Caco-2 (cell line): ENCODE results near the gene KCNG4. TPM values are rescaled to one million over a fixed set of nuclear protein-coding genes. Genes with fewer than 3 reads are reported as not detected.

Experiments
- BruUV-seq: library from RNA; stranded (reverse); fragments of 400-500 nt; replicated peaks from 2 replicates; lab custom pipeline; 2021; lab: Mats Ljungman, UMichigan
- CTCF ChIA-PET: fragments of 300-600 bp; sonication (Branson Sonifier 250); formaldehyde crosslinking; loops from one replicate; lab custom pipeline; 2022; ENCODE audit warnings: antibody characterized with exemption; lab: Charles Lee
- POLR2A ChIA-PET: fragments of 300-600 bp; sonication (Branson Sonifier 250); formaldehyde crosslinking; loops from one replicate; lab custom pipeline; 2022; ENCODE audit warnings: antibody characterized with exemption; lab: Charles Lee
- DNase-seq, 2 experiments: peaks; one replicate each; pipeline versions ENCODE4 v3.0.0 to v3.0.0-alpha.2; 2020 to 2022
- H3K27me3 ChIP-seq: replicated peaks from 2 replicates; pipeline ENCODE4 v1.6.0; 2011; ENCODE audit warnings: low read length; ENCODE audit not compliant: control insufficient read depth, insufficient read depth
- H3K36me3 ChIP-seq: 2 replicates; pipeline ENCODE4 v1.5.1; 2011; ENCODE audit warnings: low read length; ENCODE audit not compliant: control insufficient read depth, insufficient read depth
- H3K4me1 ChIP-seq: fragments of 250-450 bp; sonication (Bioruptor Pico); 2 replicates; pipeline ENCODE4 v1.5.1; 2020; ENCODE audit warnings: mild to moderate bottlenecking
- H3K4me3 ChIP-seq: 2 replicates; pipeline ENCODE4 v1.5.1; 2011; ENCODE audit warnings: low read depth, mild to moderate bottlenecking, control low read depth, low read length
- H3K9me3 ChIP-seq: fragments of 250-450 bp; sonication (Bioruptor Pico); 2 replicates; pipeline ENCODE4 v1.5.1; 2020; ENCODE audit warnings: mild to moderate bottlenecking, moderate library complexity
- H3K27ac Mint-ChIP-seq: one replicate; pipeline ENCODE4 v1.8.0; 2022; ENCODE audit warnings: mixed read lengths; ENCODE audit not compliant: unreplicated experiment
- H3K27me3 Mint-ChIP-seq: one replicate; pipeline ENCODE4 v1.8.0; 2022; ENCODE audit warnings: mixed read lengths; ENCODE audit not compliant: insufficient read depth, unreplicated experiment
- H3K36me3 Mint-ChIP-seq: one replicate; pipeline ENCODE4 v1.8.0; 2022; ENCODE audit warnings: mild to moderate bottlenecking, mixed read lengths; ENCODE audit not compliant: insufficient read depth, unreplicated experiment
- H3K4me1 Mint-ChIP-seq: one replicate; pipeline ENCODE4 v1.8.0; 2022; ENCODE audit warnings: low read depth, mixed read lengths; ENCODE audit not compliant: unreplicated experiment
- H3K4me3 Mint-ChIP-seq: one replicate; pipeline ENCODE4 v1.8.0; 2022; ENCODE audit warnings: mild to moderate bottlenecking, moderate library complexity, mixed read lengths; ENCODE audit not compliant: unreplicated experiment
- H3K9me3 Mint-ChIP-seq: one replicate; pipeline ENCODE4 v1.8.0; 2022; ENCODE audit warnings: mixed read lengths; ENCODE audit not compliant: unreplicated experiment
- CTCF ChIP-seq, 2 experiments: fragments of 200-600 bp in 1 of 2; IDR thresholded peaks; 1 replicate in 1 of 2; 2 replicates in 1 of 2; pipeline versions ENCODE4 v1.5.1 to v1.8.0; 2011 to 2022; ENCODE audit warnings: antibody characterized with exemption in 1 of 2, control low read depth in 1 of 2, inconsistent platforms in 1 of 2, low read depth in 1 of 2, low read length in 1 of 2, mild to moderate bottlenecking in 1 of 2, moderate library complexity in 1 of 2; ENCODE audit not compliant: insufficient read depth in 1 of 2, severe bottlenecking in 1 of 2, unreplicated experiment in 1 of 2
- intact Hi-C: fragments of 100-400 bp; cut with micrococcal nuclease; formaldehyde crosslinking; loops from one replicate; pipeline ENCODE4 v1.10.0; 2022; ENCODE audit not compliant: unreplicated experiment
- total RNA-seq: library from RNA; stranded (reverse); gene quantifications from 2 replicates; pipeline ENCODE4 v1.2.3, GENCODE V29; 2022

KCNG4 gene
- total RNA-seq, 1 experiment from 2014 or later: not detected

- no peak overlapping the region for H3K27ac Mint-ChIP-seq
- H3K36me3 ChIP-seq: peaks cover 4% of the 10 kb centered on the region
- H3K27me3 Mint-ChIP-seq: no peaks in the 10 kb centered on the region
- BruUV-seq: no TSS peak
- peaks cover 24% of the 10 kb centered on the region for H3K36me3 Mint-ChIP-seq
- ChIA-PET POLR2A (no interaction called here), CTCF (interaction anchor here (0.5 kb wide), 1 partner anchor 160 kb away, joined by 3 read pairs; no protein-coding TSS in a partner anchor)
- intact Hi-C loops: loop anchor here (10.0 kb wide), 1 partner anchor 301 kb away; no protein-coding TSS in a partner anchor
- peaks cover 6% of the 10 kb centered on the region for H3K4me1 Mint-ChIP-seq
- H3K27me3 ChIP-seq: no peaks in the 10 kb centered on the region
- no peaks in the 10 kb centered on the region for H3K4me1 ChIP-seq
- H3K4me3 Mint-ChIP-seq: no peak overlapping the region
- no peak overlapping the region for H3K4me3 ChIP-seq
- DNase-seq: no peak
- no peak for TF ChIP-seq CTCF (IDR thresholded peaks at IDR 0.05; ENCODE audit: insufficient read depth in 1 of 2, low read depth in 1 of 2, low read length in 1 of 2, severe bottlenecking in 1 of 2, unreplicated experiment in 1 of 2)
- H3K9me3 ChIP-seq: no peaks in the 10 kb centered on the region
- H3K9me3 Mint-ChIP-seq: no peaks in the 10 kb centered on the region
Observed at GRCh38 chr16:84183572-84183875, 56.3 kb downstream of the KCNG4 start.

- Mint-ChIP-seq H3K27ac (no peak overlapping the region), H3K4me3 (no peak overlapping the region), H3K4me1 (peaks cover 6% of the 10 kb centered on the region), H3K27me3 (no peaks in the 10 kb centered on the region), H3K9me3 (no peaks in the 10 kb centered on the region), H3K36me3 (peaks cover 24% of the 10 kb centered on the region)
- H3K27me3 ChIP-seq: no peaks in the 10 kb centered on the region
- no peak for DNase-seq
- no peaks in the 10 kb centered on the region for H3K9me3 ChIP-seq
- CTCF ChIA-PET: interaction anchor here (0.5 kb wide), 2 partner anchors 61 to 161 kb away, joined by 3 to 5 read pairs; no protein-coding TSS in a partner anchor
- POLR2A ChIA-PET: no interaction called here
- TF ChIP-seq CTCF (IDR thresholded peaks at IDR 0.05; ENCODE audit: insufficient read depth in 1 of 2, low read depth in 1 of 2, low read length in 1 of 2, severe bottlenecking in 1 of 2, unreplicated experiment in 1 of 2): no peak
- no TSS peak for BruUV-seq
- no peaks in the 10 kb centered on the region for H3K4me1 ChIP-seq
- intact Hi-C loops: loop anchor here (10.0 kb wide), 1 partner anchor 302 kb away; no protein-coding TSS in a partner anchor
- H3K4me3 ChIP-seq: no peak overlapping the region
- H3K36me3 ChIP-seq: peaks cover 4% of the 10 kb centered on the region
Observed at GRCh38 chr16:84182680-84183571, 56.9 kb downstream of the KCNG4 start.

GRCh38 chr16:84182104-84182503, 57.7 kb downstream of the KCNG4 start:
- Histone ChIP-seq H3K4me1 (peaks cover 7% of the 10 kb centered on the region), H3K27me3 (no peaks in the 10 kb centered on the region), H3K36me3 (peaks cover 4% of the 10 kb centered on the region), H3K4me3 (no peak overlapping the region), H3K9me3 (no peaks in the 10 kb centered on the region)
- ChIA-PET CTCF (no interaction called here), POLR2A (no interaction called here)
- no peak for DNase-seq
- no peak overlapping the region for H3K27ac Mint-ChIP-seq
- BruUV-seq: no TSS peak
- peaks cover 24% of the 10 kb centered on the region for H3K36me3 Mint-ChIP-seq
- peaks cover 6% of the 10 kb centered on the region for H3K4me1 Mint-ChIP-seq
- no peaks in the 10 kb centered on the region for H3K27me3 Mint-ChIP-seq
- intact Hi-C loops: loop anchor here (10.0 kb wide), 1 partner anchor 303 kb away; no protein-coding TSS in a partner anchor
- H3K4me3 Mint-ChIP-seq: no peak overlapping the region
- H3K9me3 Mint-ChIP-seq: no peaks in the 10 kb centered on the region
- TF ChIP-seq CTCF (IDR thresholded peaks at IDR 0.05; ENCODE audit: insufficient read depth in 1 of 2, low read depth in 1 of 2, low read length in 1 of 2, severe bottlenecking in 1 of 2, unreplicated experiment in 1 of 2): no peak
